Activated B cell treated with CpG ODN at 0.5 μM for 24 hours (primary cell): ENCODE measurements around the gene LZTFL1. TPM values are rescaled to one million over a fixed set of nuclear protein-coding genes. Genes with fewer than 3 reads are reported as not detected.
A peak's percentile ranks its signal among the peaks of the same experiment; 100 is the strongest.

Experiments
- ATAC-seq: fragments of 200-7000 bp; cut with Tn5 transposase; one replicate; pipeline ENCODE4 v1.10.0; 2021; ENCODE audit warnings: low read depth, mild to moderate bottlenecking, moderate library complexity
- CTCF ChIA-PET: fragments of 350-600 bp; sonication (Branson Sonifier 250); formaldehyde crosslinking; loops from one replicate; lab custom pipeline; 2021; ENCODE audit warnings: antibody characterized with exemption; lab: Charles Lee
- POLR2A ChIA-PET: fragments of 350-600 bp; sonication (Branson Sonifier 250); formaldehyde crosslinking; loops from one replicate; lab custom pipeline; 2021; ENCODE audit warnings: antibody characterized with exemption; lab: Charles Lee
- DNase-seq: peaks from one replicate; pipeline ENCODE4 v3.0.0; 2022
- H3K27ac Mint-ChIP-seq: one replicate; pipeline ENCODE4 v1.8.0; 2020; ENCODE audit warnings: mixed read lengths
- H3K27me3 Mint-ChIP-seq: one replicate; pipeline ENCODE4 v1.8.0; 2021; ENCODE audit warnings: mixed read lengths
- H3K36me3 Mint-ChIP-seq: one replicate; pipeline ENCODE4 v1.8.0; 2021; ENCODE audit warnings: low read depth, mixed read lengths
- H3K4me1 Mint-ChIP-seq: one replicate; pipeline ENCODE4 v1.8.0; 2021; ENCODE audit warnings: mixed read lengths
- H3K4me3 Mint-ChIP-seq: one replicate; pipeline ENCODE4 v1.8.0; 2020; ENCODE audit warnings: mild to moderate bottlenecking, mixed read lengths
- H3K9me3 Mint-ChIP-seq: one replicate; pipeline ENCODE4 v1.8.0; 2020; ENCODE audit warnings: mixed read lengths
- CTCF ChIP-seq: fragments of 200-600 bp; IDR thresholded peaks from one replicate; pipeline ENCODE4 v1.8.0; 2022; ENCODE audit warnings: antibody characterized with exemption, mild to moderate bottlenecking
- intact Hi-C: fragments of 100-400 bp; cut with micrococcal nuclease; formaldehyde crosslinking; loops from one replicate; pipeline ENCODE4 v1.15.1; 2024
- total RNA-seq: library from RNA; stranded (reverse); gene quantifications from 2 replicates; pipeline ENCODE4 v1.2.3, GENCODE V29; 2022

LZTFL1 gene
- total RNA-seq, 1 donor from 2014 or later: 12.6 TPM

GRCh38 chr3:45872569-45872968 lies 30.6 kb upstream of the LZTFL1 start:
- ChIA-PET CTCF (no interaction called here), POLR2A (interaction anchor here (0.6 kb wide), 1 partner anchor 32 kb away, joined by 4 read pairs; no protein-coding TSS in a partner anchor)
- Mint-ChIP-seq H3K27me3 (no peaks in the 10 kb centered on the region), H3K27ac (no peak overlapping the region), H3K9me3 (no peaks in the 10 kb centered on the region), H3K4me1 (peaks cover 30% of the 10 kb centered on the region), H3K4me3 (no peak overlapping the region), H3K36me3 (no peaks in the 10 kb centered on the region)
- DNase-seq: no peak
- intact Hi-C loops: loop anchor here (5.0 kb wide), 1 partner anchor 35 kb away; no protein-coding TSS in a partner anchor
- no peak for TF ChIP-seq CTCF
- ATAC-seq: no peak

GRCh38 chr3:45871780-45872179 lies 29.9 kb upstream of the LZTFL1 start:
- ATAC-seq (no peak), DNase-seq (no peak)
- no peak for TF ChIP-seq CTCF
- POLR2A ChIA-PET: interaction anchor here (0.6 kb wide), 1 partner anchor 32 kb away, joined by 4 read pairs; no protein-coding TSS in a partner anchor
- intact Hi-C loops: loop anchor here (5.0 kb wide), 1 partner anchor 36 kb away; no protein-coding TSS in a partner anchor
- Mint-ChIP-seq H3K36me3 (no peaks in the 10 kb centered on the region), H3K4me1 (peaks cover 32% of the 10 kb centered on the region), H3K4me3 (no peak overlapping the region), H3K27ac (no peak overlapping the region), H3K9me3 (no peaks in the 10 kb centered on the region), H3K27me3 (peaks cover 4% of the 10 kb centered on the region)
- CTCF ChIA-PET: no interaction called here

GRCh38 chr3:45870099-45870498 lies 28.2 kb upstream of the LZTFL1 start:
- CTCF ChIA-PET: no interaction called here
- peak; percentile 72 for ATAC-seq
- intact Hi-C loops: loop anchor here (5.0 kb wide), 1 partner anchor 37 kb away; no protein-coding TSS in a partner anchor
- H3K9me3 Mint-ChIP-seq: no peaks in the 10 kb centered on the region
- peaks cover 4% of the 10 kb centered on the region for H3K27me3 Mint-ChIP-seq
- DNase-seq: no peak
- no peaks in the 10 kb centered on the region for H3K36me3 Mint-ChIP-seq
- no peak overlapping the region for H3K4me3 Mint-ChIP-seq
- POLR2A ChIA-PET: no interaction called here
- no peak for TF ChIP-seq CTCF
- peak overlapping the region; percentile 41 for H3K27ac Mint-ChIP-seq
- H3K4me1 Mint-ChIP-seq: peaks cover 42% of the 10 kb centered on the region

- Mint-ChIP-seq H3K27me3 (peaks cover 4% of the 10 kb centered on the region), H3K9me3 (no peaks in the 10 kb centered on the region), H3K27ac (no peak overlapping the region), H3K4me1 (peaks cover 46% of the 10 kb centered on the region), H3K36me3 (no peaks in the 10 kb centered on the region), H3K4me3 (no peak overlapping the region)
- no peak for TF ChIP-seq CTCF
- DNase-seq: no peak
- ChIA-PET POLR2A (no interaction called here), CTCF (interaction anchor here (0.6 kb wide), 1 partner anchor 358 kb away, joined by 6 read pairs; no protein-coding TSS in a partner anchor)
- ATAC-seq: no peak
- intact Hi-C loops: loop anchor here (5.0 kb wide), 1 partner anchor 38 kb away; no protein-coding TSS in a partner anchor
Observed at GRCh38 chr3:45869638-45870037, 27.7 kb upstream of the LZTFL1 start.

GRCh38 chr3:45868650-45869049 lies 26.7 kb upstream of the LZTFL1 start:
- Mint-ChIP-seq H3K27me3 (peaks cover 4% of the 10 kb centered on the region), H3K36me3 (no peaks in the 10 kb centered on the region), H3K9me3 (peaks cover under 1% of the 10 kb centered on the region), H3K4me1 (peaks cover 47% of the 10 kb centered on the region), H3K4me3 (no peak overlapping the region), H3K27ac (no peak overlapping the region)
- ChIA-PET CTCF (no interaction called here), POLR2A (interaction anchor here (0.6 kb wide), 1 partner anchor 102 kb away, joined by 3 read pairs; no protein-coding TSS in a partner anchor)
- TF ChIP-seq CTCF: no peak
- DNase-seq (no peak), ATAC-seq (no peak)
- intact Hi-C loops: no loop called here
